ENCODE data around the gene OR5B3.

The OR5B3 gene

DNA sequence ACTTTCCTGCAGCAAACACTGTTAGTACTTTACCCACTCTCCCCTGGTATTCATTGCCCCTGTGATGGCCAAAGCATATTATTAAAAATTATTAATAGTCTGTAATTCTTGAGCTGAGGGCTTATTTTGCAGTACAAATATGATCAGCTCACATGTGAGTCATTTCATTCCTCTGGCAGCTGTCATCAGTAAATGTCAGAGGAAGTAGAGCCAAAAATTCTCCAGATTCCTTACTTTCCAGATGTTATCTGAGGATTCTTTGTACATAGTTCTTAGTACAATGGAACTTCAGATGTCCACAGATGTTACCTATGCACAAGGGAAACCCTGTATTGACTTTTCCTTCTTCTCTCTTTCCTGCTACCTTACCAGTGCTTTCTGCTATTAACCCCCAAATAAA lies 12.5 kb downstream of the OR5B3 start:
- H3K4me3 ChIP-seq (ENCODE audit: low read length): no peak overlapping the region
- peak; percentile 68 for DNase-seq (ENCODE audit: low read depth)
- H3K27me3 ChIP-seq (replicated peaks; ENCODE audit: control insufficient read depth, insufficient read depth, low read length): no peaks in the 10 kb centered on the region
- H3K9ac ChIP-seq (ENCODE audit: low read length): no peak overlapping the region
- H3K4me1 ChIP-seq (ENCODE audit: control insufficient read depth, insufficient read depth, low read length): peaks cover 7% of the 10 kb centered on the region
- H3K36me3 ChIP-seq (ENCODE audit: control insufficient read depth, insufficient read depth, low read length, severe bottlenecking): no peaks in the 10 kb centered on the region
- H3K9me3 ChIP-seq (ENCODE audit: control insufficient read depth, low read length): peaks cover 4% of the 10 kb centered on the region

GRCh38 chr11:58392746-58393145 lies 13.9 kb downstream of the OR5B3 start:
- Histone ChIP-seq H3K36me3 (ENCODE audit: control insufficient read depth, insufficient read depth, low read length, severe bottlenecking) (no peaks in the 10 kb centered on the region), H3K9ac (ENCODE audit: low read length) (no peak overlapping the region)

DNA sequence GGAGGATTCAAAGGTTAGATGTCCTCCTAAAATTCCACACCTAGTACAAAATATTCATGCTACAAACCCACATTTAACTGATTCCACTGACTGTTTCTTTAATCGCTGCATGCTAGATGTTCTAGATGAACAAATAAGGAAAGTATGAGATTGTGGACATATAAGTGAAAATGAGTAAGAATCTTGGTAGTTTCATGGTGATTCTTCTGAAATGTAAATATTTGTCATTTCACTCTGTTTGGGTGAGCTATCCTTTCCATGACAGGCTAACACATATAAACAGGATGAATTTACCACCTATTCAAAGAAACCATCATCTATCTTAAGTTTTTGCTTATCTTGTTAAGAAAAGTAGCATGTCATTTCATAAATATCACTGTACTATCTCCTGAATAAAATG lies 14.8 kb downstream of the OR5B3 start:
- no peaks in the 10 kb centered on the region for H3K36me3 ChIP-seq (ENCODE audit: control insufficient read depth, insufficient read depth, low read length, severe bottlenecking)
- H3K9ac ChIP-seq (ENCODE audit: low read length): no peak overlapping the region
- H3K4me3 ChIP-seq (ENCODE audit: low read length): no peak overlapping the region
- peak; percentile 10 for DNase-seq (ENCODE audit: low read depth)
- no peaks in the 10 kb centered on the region for H3K27me3 ChIP-seq (replicated peaks; ENCODE audit: control insufficient read depth, insufficient read depth, low read length)
- H3K4me1 ChIP-seq (ENCODE audit: control insufficient read depth, insufficient read depth, low read length): peaks cover 7% of the 10 kb centered on the region
- peaks cover 4% of the 10 kb centered on the region for H3K9me3 ChIP-seq (ENCODE audit: control insufficient read depth, low read length)

More at GRCh38 chr11:58392746-58393145, 13.9 kb downstream of the OR5B3 start:
- H3K4me3 ChIP-seq (ENCODE audit: low read length): no peak overlapping the region
- peaks cover 4% of the 10 kb centered on the region for H3K9me3 ChIP-seq (ENCODE audit: control insufficient read depth, low read length)
- no peaks in the 10 kb centered on the region for H3K27me3 ChIP-seq (replicated peaks; ENCODE audit: control insufficient read depth, insufficient read depth, low read length)
- no peak for DNase-seq (ENCODE audit: low read depth)
- peaks cover 7% of the 10 kb centered on the region for H3K4me1 ChIP-seq (ENCODE audit: control insufficient read depth, insufficient read depth, low read length)

GRCh38 chr11:58390551-58391063 lies 16.1 kb downstream of the OR5B3 start:
- no peak for DNase-seq (ENCODE audit: low read depth)
- H3K9me3 ChIP-seq (ENCODE audit: control insufficient read depth, low read length): peaks cover 4% of the 10 kb centered on the region
- H3K36me3 ChIP-seq (ENCODE audit: control insufficient read depth, insufficient read depth, low read length, severe bottlenecking): no peaks in the 10 kb centered on the region
- no peak overlapping the region for H3K9ac ChIP-seq (ENCODE audit: low read length)
- peaks cover 7% of the 10 kb centered on the region for H3K4me1 ChIP-seq (ENCODE audit: control insufficient read depth, insufficient read depth, low read length)
- H3K27me3 ChIP-seq (replicated peaks; ENCODE audit: control insufficient read depth, insufficient read depth, low read length): no peaks in the 10 kb centered on the region
- no peak overlapping the region for H3K4me3 ChIP-seq (ENCODE audit: low read length)

- Histone ChIP-seq H3K9me3 (ENCODE audit: control insufficient read depth, low read length) (no peaks in the 10 kb centered on the region), H3K4me3 (ENCODE audit: low read length) (no peak within 1 kb of the TSS), H3K27me3 (replicated peaks; ENCODE audit: control insufficient read depth, insufficient read depth, low read length) (no peaks in the 10 kb centered on the region), H3K36me3 (ENCODE audit: control insufficient read depth, insufficient read depth, low read length, severe bottlenecking) (no peaks in the 10 kb centered on the region), H3K4me1 (ENCODE audit: control insufficient read depth, insufficient read depth, low read length) (no peaks in the 10 kb centered on the region), H3K9ac (ENCODE audit: low read length) (no peak within 1 kb of the TSS)
- DNase-seq (ENCODE audit: low read depth): no peak
These were observed 47.7 kb downstream of the OR5B3 start, which contains the start of gene OR5B17 for GRCh38 chr11:58358969-58359368. Gene OR5B17 (minus strand): TSS chr11:58359069. CDS start chr11:58359069, 0 bp downstream.

DNA sequence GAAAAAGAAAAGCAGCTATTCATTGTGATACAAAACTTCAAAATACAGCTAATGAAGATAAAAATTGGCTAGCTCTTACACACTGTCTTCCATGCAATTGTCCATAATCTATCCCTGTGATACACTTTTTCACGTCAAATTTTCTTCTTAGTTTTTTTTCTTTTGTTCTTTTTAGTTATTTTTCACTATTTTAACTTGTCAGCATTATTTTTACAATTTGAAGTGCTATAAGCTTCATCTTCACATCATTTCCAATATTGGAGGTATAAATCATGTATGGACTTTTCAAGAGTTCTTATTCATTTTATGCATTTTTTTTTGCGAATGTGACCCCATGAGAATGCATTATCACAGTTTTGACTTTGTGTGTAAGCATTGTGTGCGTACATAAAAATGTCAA lies 51.9 kb downstream of the OR5B3 start:
- H3K4me1 ChIP-seq (ENCODE audit: control insufficient read depth, insufficient read depth, low read length): no peaks in the 10 kb centered on the region
- no peaks in the 10 kb centered on the region for H3K36me3 ChIP-seq (ENCODE audit: control insufficient read depth, insufficient read depth, low read length, severe bottlenecking)
- no peak overlapping the region for H3K9ac ChIP-seq (ENCODE audit: low read length)

More for the DNA sequence above, 51.9 kb downstream of the OR5B3 start:
- no peaks in the 10 kb centered on the region for H3K27me3 ChIP-seq (replicated peaks; ENCODE audit: control insufficient read depth, insufficient read depth, low read length)
- H3K4me3 ChIP-seq (ENCODE audit: low read length): no peak overlapping the region
- DNase-seq (ENCODE audit: low read depth): no peak
- no peaks in the 10 kb centered on the region for H3K9me3 ChIP-seq (ENCODE audit: control insufficient read depth, low read length)
